C4-2B (cell line): ENCODE data around the gene CYP26B1.

Source experiments
- CTCF ChIP-seq: fragments of 450-650 bp; conservative IDR thresholded peaks from 2 replicates; pipeline ENCODE4 v1.5.1; 2017; ENCODE audit warnings: mild to moderate bottlenecking
- ZFX ChIP-seq: fragments of 450-650 bp; IDR thresholded peaks from 2 replicates; pipeline ENCODE4 v1.6.1; 2017

- TF ChIP-seq CTCF: no peak
- TF ChIP-seq ZFX: no peak
Measured at GRCh38 chr2:72153924-72154323, 6.3 kb upstream of the CYP26B1 start.
